ENCODE results near the gene ZFYVE27.
A peak's percentile ranks its signal among the peaks of the same experiment; 100 is the strongest.

Gene ZFYVE27

DNA sequence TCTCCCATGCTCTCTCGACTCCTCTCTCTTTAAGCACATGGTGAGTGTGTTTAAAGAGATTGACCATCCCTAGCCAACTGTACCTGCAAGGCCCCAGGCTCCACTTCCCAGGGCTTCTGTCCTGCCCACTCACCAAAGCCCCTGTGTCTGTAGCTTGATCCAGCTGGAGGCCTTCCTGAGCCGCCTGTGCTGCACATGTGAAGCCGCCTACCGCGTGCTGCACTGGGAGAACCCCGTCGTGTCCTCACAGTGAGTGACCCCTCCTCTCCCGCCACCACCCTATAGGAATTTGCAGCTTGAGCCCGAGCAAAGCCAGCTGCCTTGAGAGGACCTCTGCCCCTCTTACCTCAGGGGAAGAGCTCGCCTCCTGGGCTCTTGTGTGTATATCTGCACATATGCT lies 11.2 kb downstream of the ZFYVE27 start:
- DNase-seq, result no peak

DNA sequence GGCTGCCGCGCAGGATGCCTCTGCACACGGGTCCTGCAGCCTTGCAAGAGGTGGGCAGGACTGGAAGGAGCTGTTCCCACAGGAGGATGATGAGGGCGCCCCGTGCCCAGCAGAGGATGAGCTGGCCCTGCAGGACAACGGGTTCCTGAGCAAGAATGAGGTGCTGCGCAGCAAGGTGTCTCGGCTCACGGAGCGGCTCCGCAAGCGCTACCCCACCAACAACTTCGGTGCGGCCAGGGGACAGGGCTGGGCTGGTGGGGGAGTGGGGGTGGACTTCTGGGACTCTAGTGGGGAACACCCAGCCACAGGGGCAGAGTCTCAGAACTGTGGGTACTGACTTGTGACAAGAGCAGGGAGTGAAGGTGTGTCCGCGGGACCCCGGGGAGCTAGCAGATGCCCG lies 16.0 kb downstream of the ZFYVE27 start:
- no peak for DNase-seq

- no peak for DNase-seq
Measured at GRCh38 chr10:97754726-97755125, 17.8 kb downstream of the ZFYVE27 start.

DNA sequence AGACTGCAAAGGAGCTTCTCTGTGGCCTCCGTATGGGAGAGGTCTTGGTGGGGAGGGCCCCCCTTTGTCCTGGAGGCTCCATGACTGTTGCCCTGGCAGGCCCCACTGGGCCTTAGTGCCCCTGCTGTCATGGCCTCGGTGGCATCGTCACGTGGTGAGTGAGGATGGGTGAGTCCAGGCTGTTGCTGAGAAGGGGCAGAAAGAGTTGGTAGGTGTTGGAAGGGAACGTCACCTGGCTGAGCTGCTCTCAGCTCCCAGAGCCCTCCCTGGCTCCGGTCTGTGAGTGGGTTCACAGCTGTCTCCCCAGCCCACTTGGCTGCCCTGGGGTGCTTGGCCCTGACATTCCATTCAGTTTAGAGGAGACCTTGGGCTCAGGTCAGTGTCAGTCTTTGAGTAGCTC lies 18.8 kb downstream of the ZFYVE27 start:
- DNase-seq, result no peak

- DNase-seq, result no peak
Measured at GRCh38 chr10:97757471-97757870, 20.5 kb downstream of the ZFYVE27 start.

DNA sequence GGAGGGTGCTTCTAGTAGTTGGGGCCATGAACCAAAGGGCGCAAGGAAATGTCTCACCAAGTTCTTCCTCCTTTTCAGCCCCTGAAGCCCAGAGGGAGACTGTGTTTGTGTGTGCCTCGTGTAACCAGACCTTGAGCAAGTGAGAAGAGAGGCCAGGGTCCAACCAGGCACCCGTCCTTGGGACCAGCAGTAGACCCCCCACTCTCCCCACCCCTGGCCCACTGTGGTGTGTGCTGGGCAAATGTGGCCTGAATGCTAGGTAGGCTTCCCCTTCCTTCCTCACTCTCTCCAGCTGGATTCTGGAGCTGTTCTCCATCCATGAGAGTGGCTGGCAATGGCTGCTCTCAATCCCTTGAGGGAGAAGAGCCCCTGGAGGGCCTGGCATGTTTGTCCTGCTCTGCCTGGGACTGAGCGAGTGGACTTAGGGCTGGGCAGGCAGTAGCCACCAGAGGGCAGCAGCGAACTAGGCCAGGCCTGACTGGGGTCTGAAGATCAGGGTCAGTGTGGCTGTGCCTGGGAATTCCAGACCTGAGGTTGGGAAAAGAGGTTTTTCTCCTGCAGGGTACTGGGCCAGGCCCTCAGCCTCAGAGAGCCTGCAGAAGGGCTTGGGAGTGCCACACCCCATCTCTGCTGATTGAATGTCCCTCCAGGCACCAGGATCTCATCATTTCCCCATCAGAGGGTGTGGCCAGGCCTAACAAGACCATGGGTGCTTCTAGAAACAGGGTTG lies 22.4 kb downstream of the ZFYVE27 start:
- DNase-seq, result peak; percentile 4

DNA sequence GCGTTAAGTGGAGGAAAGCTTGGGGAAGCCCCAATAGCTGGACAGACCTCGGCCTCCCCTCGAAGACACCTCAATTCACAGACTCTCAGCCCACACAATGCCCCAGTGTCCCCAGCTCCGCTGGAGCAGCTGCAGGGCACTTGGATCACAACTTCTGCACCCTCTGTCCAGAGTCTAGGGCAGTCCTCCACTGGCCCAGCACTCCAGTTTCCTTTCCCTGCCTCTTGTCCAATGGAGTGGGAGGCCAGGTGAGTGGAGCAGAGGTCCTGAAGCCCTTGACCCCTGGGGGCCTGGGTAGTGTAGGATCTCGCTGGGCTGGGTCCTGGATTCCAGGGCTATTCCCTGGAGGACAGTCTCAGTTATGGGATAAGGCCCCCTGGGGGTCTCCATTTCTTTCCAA lies 23.0 kb downstream of the ZFYVE27 start:
- DNase-seq, result no peak

GRCh38 chr10:97760461-97761257 lies 23.7 kb downstream of the ZFYVE27 start:
- no peak for DNase-seq

GRCh38 chr10:97761331-97761865 lies 24.5 kb downstream of the ZFYVE27 start:
- no peak for DNase-seq

DNA sequence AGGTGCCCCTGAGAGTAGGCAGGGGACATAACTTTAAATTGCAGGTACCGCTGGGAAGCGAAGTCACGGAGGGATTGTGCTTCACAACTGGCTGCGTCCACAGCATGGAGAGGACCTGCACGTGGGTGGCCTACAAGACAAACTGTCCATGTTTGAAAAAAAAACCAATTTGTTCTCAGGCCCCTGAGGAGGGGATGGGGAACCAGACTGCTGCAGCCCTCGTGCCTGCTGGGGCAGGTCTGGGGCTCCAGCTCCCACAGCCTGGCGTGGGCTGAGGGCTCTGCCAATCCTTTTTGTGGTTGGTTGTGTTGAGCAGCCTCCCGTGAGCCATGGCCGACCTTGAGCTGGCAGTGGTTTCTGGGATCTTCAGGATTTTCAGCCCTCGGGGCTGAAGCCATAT lies 25.1 kb downstream of the ZFYVE27 start:
- DNase-seq, result no peak

DNA sequence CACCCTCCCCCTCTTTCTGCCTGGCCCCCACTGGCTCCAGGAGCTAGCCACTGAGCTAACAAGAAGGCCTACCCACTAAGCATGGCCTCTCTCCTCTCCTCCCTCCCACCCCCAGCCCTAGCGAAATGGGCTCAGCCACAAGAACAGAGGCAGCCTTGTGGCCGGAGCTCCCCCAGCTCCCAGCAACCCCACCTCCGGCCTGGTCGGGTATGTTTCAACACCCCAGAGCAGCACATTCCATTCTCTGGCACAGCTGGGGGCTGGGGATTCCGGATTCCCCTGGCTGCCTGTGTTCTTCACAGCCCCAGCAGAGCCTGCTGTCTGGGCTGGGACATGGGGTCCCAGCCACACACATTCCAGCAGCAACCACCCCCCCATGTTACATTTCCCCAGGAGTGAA lies 25.9 kb downstream of the ZFYVE27 start:
- DNase-seq, result no peak

GRCh38 chr10:97763411-97763810 lies 26.5 kb downstream of the ZFYVE27 start:
- no peak for DNase-seq

GRCh38 chr10:97763947-97764346 lies 27.0 kb downstream of the ZFYVE27 start:
- no peak for DNase-seq

DNA sequence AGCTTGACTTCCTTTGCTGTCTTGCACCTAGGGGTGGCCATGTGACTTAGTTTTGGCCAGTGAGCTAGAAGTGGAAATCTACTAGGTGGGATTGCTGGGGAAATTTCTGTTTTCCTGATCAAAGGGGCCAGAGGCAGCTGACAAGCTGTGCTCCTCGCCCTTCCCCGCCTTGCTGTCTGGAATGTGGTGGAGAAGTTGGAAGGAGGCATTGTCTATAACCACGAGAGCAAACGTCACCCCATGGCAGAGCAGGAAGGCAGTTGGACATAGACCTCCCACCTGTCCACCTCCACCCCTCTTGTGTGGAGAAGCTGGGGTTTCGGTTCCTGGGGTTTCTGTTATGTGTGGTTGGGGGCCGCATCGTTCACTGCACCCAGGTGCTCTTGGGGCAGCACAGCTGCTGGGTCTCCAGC lies 27.6 kb downstream of the ZFYVE27 start:
- DNase-seq, result no peak

GRCh38 chr10:97765201-97765600 lies 28.3 kb downstream of the ZFYVE27 start:
- DNase-seq, result no peak

DNA sequence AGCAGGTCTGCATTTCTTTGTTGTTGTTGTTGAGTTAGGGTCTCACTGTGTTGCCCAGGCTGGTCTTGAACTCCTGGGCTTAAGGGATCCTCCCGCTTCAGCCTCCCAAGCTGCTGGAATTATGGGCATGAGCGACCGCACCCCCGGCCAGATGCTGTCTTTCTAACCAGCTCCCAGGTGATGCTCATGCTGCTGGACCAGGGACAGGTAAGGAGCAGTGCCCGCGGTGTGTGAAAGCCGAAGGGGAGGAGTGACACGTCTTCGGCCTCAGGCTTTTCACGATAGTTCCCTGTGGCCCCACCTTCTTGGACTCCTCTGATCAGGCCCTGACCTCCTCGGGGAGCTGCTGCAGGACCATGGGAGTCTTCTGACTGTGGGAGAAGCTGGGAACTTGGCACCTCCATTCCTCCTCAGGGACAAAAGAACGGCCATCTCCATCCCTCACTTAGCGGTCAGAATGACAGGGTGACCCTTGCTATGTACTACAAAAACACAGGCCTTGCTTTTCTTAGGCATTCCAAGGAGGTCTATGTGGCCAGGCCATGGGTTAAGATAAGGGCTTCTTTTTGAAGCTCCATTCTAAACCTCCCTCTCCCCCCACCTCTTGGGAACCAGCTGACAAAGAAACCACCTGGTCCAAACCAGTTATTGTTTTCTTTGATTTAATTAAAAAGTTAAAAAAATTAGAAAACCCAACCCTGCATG lies 29.3 kb downstream of the ZFYVE27 start:
- DNase-seq, result no peak

DNA sequence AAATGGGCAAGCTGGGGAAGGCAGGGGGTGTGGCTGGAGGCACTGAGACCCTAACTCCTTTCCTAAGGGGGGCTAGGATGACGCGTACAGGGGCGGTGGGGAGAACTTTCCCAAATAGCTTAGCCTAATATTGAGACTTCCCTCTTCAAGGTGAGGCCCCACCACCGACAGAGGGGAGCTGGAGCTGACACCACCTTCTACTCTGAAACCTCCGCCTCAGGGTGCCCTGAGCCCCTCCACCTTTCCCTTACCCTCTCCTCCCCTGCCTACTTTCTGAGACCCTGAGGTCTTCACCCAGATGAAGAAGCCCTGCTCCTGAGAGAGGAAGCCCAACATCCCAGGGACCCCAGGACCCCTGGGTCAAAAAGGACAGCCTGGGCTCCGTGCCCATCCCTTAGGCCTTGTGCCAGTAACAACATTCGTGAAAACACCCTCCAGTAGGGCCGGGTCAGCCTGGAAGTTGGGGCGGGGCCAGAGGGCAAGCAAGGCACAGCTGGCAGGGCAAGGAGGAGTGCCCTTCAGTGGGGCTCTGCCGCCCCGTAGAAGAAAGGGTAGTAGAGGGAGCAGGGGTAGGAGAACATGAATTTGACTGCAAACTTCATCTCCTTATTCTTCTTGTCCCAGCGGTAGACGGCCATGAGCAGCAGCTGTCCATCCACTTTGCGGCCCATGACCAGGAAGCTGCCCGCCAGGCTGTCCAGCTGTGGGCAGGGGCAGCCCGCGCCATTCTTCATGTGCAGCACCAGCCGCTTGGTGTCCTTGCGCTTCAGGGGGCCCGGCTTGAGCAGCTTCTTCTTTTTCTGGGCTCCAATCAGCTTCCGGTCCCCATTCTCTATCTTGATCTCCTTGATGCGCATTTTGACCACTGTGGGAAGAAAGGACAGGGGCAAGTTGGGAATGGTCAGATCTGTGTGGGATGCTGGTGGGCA lies 30.3 kb downstream of the ZFYVE27 start:
- no peak for DNase-seq

DNA sequence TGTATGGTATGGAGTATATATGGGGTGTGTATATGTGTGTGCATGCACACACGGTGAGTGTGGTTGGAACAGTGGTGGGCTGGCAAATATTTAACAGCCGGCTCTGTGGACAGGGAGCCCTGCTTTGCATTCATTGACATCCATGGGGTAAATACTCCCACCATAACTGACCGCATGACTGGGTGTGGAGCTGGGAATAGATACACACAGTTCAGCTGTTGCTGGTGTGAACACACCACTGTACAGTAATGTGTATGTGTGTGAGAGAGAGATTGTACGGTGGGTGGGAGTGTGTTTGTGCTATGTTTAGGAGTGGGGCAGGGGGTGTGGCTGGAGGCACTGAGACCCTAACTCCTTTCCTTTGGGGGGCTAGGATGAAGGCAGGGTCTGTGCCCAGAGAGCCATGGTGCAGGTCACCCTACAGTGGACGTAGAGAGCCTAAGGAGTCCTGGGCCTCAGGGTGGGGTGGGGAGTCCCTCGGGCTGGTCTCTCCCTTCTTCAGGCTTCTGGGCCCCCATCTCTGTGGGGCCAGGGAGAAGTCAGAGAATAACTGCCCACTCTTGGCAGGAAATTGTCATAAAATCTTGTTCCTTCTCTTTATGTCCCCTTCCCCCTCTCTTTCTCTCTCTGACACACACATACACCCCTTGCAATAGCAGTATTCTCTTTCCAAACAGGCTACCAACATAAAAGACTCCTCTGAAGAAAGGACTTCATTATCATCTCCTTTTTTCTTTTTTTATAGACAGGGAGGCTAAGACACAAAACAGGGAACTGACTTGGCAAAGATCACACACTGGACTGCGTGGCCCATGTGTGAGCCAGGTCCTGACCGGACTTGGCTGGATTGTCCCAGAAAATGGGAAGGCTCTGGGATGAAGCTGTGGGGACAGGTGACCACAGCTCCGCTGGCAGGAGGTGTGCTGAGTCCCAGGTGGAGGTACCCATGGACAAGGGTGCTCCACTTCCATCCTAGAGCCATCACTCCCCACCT lies 31.7 kb downstream of the ZFYVE27 start:
- DNase-seq, result no peak

DNA sequence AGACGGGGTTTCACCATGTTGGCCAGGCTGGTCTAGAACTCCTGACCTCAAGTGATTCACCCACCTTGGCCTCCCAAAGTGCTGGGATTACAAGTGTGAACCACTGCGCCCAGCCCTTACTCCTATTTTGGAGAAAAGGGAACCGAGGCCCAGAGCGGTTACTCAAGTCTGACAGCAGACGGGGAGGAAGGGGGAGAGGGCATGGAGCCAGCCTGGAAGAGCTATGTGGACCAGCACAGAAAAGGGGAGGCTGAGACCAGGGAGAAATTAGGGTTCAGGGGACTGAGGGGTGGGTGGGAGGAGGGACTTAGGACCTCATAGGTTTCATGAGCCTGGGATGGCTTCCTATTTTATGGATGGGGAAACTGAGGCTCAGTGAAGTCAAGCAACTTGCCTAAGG lies 33.3 kb downstream of the ZFYVE27 start:
- DNase-seq, result no peak

GRCh38 chr10:97771055-97771891 lies 34.3 kb downstream of the ZFYVE27 start:
- no peak for DNase-seq

Measured in NCI-H1436 treated with DMSO at 0.1 percent for 48 hours (cell line).